Activated naive CD4-positive, alpha-beta T cell treated with anti-CD3 and anti-CD28 coated beads, Interleukin-2, amount 50 U/mL, for 24 hours (primary cell): ENCODE results near the gene SYTL5.

ENCODE experiments used
- H3K27ac Mint-ChIP-seq: one replicate; pipeline ENCODE4 v1.8.0; 2021; ENCODE audit warnings: mild to moderate bottlenecking, mixed read lengths
- H3K27me3 Mint-ChIP-seq: one replicate; pipeline ENCODE4 v1.8.0; 2021; ENCODE audit warnings: mixed read lengths
- H3K36me3 Mint-ChIP-seq: one replicate; pipeline ENCODE4 v1.8.0; 2021; ENCODE audit warnings: mixed read lengths
- H3K4me1 Mint-ChIP-seq: one replicate; pipeline ENCODE4 v1.8.0; 2021; ENCODE audit warnings: mixed read lengths
- H3K4me3 Mint-ChIP-seq: one replicate; pipeline ENCODE4 v1.8.0; 2021; ENCODE audit warnings: mild to moderate bottlenecking, mixed read lengths
- H3K9me3 Mint-ChIP-seq: one replicate; pipeline ENCODE4 v1.8.0; 2021; ENCODE audit warnings: mixed read lengths

Gene SYTL5

GRCh38 chrX:37998586-37999262, 7.6 kb upstream of the SYTL5 start:
- no peaks in the 10 kb centered on the region for H3K36me3 Mint-ChIP-seq
- no peaks in the 10 kb centered on the region for H3K9me3 Mint-ChIP-seq
- H3K4me1 Mint-ChIP-seq = no peaks in the 10 kb centered on the region
- H3K27me3 Mint-ChIP-seq = peaks cover 1% of the 10 kb centered on the region
- H3K4me3 Mint-ChIP-seq = no peak overlapping the region
- no peak overlapping the region for H3K27ac Mint-ChIP-seq

GRCh38 chrX:38000706-38001105, 5.6 kb upstream of the SYTL5 start:
- no peaks in the 10 kb centered on the region for H3K4me1 Mint-ChIP-seq
- H3K36me3 Mint-ChIP-seq = no peaks in the 10 kb centered on the region
- no peak overlapping the region for H3K4me3 Mint-ChIP-seq
- H3K27ac Mint-ChIP-seq = no peak overlapping the region
- H3K27me3 Mint-ChIP-seq = peaks cover 2% of the 10 kb centered on the region
- peaks cover 6% of the 10 kb centered on the region for H3K9me3 Mint-ChIP-seq

GRCh38 chrX:38004046-38004445, 2.3 kb upstream of the SYTL5 start:
- no peak overlapping the region for H3K27ac Mint-ChIP-seq
- no peaks in the 10 kb centered on the region for H3K4me1 Mint-ChIP-seq
- H3K27me3 Mint-ChIP-seq = peaks cover 4% of the 10 kb centered on the region
- H3K4me3 Mint-ChIP-seq = no peak overlapping the region
- no peaks in the 10 kb centered on the region for H3K36me3 Mint-ChIP-seq
- H3K9me3 Mint-ChIP-seq = peaks cover 6% of the 10 kb centered on the region

- peaks cover 6% of the 10 kb centered on the region for H3K27me3 Mint-ChIP-seq
- no peak overlapping the region for H3K27ac Mint-ChIP-seq
- H3K4me3 Mint-ChIP-seq = no peak overlapping the region
- no peaks in the 10 kb centered on the region for H3K36me3 Mint-ChIP-seq
- H3K9me3 Mint-ChIP-seq = peaks cover 6% of the 10 kb centered on the region
- H3K4me1 Mint-ChIP-seq = no peaks in the 10 kb centered on the region
Observed at GRCh38 chrX:38006778-38007177, 425 bp downstream of the SYTL5 start.

- Mint-ChIP-seq H3K36me3 (no peaks in the 10 kb centered on the region), H3K27ac (no peak overlapping the region)
Observed at GRCh38 chrX:38008658-38009057, 2.3 kb downstream of the SYTL5 start.

GRCh38 chrX:38009641-38010040, 3.3 kb downstream of the SYTL5 start:
- Mint-ChIP-seq H3K27ac (no peak overlapping the region), H3K36me3 (no peaks in the 10 kb centered on the region), H3K9me3 (no peaks in the 10 kb centered on the region), H3K4me3 (no peak overlapping the region), H3K27me3 (peaks cover 6% of the 10 kb centered on the region), H3K4me1 (no peaks in the 10 kb centered on the region)

More at GRCh38 chrX:38008658-38009057, 2.3 kb downstream of the SYTL5 start:
- peaks cover 6% of the 10 kb centered on the region for H3K9me3 Mint-ChIP-seq
- no peak overlapping the region for H3K4me3 Mint-ChIP-seq
- H3K27me3 Mint-ChIP-seq = peaks cover 6% of the 10 kb centered on the region
- no peaks in the 10 kb centered on the region for H3K4me1 Mint-ChIP-seq

- H3K36me3 Mint-ChIP-seq = no peaks in the 10 kb centered on the region
Observed at GRCh38 chrX:38018766-38019425, 12.5 kb downstream of the SYTL5 start.

GRCh38 chrX:38028300-38028699, 21.9 kb downstream of the SYTL5 start:
- Mint-ChIP-seq H3K9me3 (no peaks in the 10 kb centered on the region), H3K27ac (no peak overlapping the region), H3K4me3 (no peak overlapping the region), H3K4me1 (no peaks in the 10 kb centered on the region), H3K27me3 (peaks cover 7% of the 10 kb centered on the region), H3K36me3 (no peaks in the 10 kb centered on the region)

More at GRCh38 chrX:38018766-38019425, 12.5 kb downstream of the SYTL5 start:
- no peaks in the 10 kb centered on the region for H3K4me1 Mint-ChIP-seq
- H3K27ac Mint-ChIP-seq = no peak overlapping the region
- H3K27me3 Mint-ChIP-seq = no peaks in the 10 kb centered on the region
- H3K9me3 Mint-ChIP-seq = no peaks in the 10 kb centered on the region
- H3K4me3 Mint-ChIP-seq = no peak overlapping the region

- H3K27me3 Mint-ChIP-seq = peaks cover 3% of the 10 kb centered on the region
- no peak overlapping the region for H3K4me3 Mint-ChIP-seq
- no peaks in the 10 kb centered on the region for H3K9me3 Mint-ChIP-seq
- H3K27ac Mint-ChIP-seq = no peak overlapping the region
- no peaks in the 10 kb centered on the region for H3K4me1 Mint-ChIP-seq
- H3K36me3 Mint-ChIP-seq = no peaks in the 10 kb centered on the region
Observed at GRCh38 chrX:38036466-38036865, 30.1 kb downstream of the SYTL5 start.

GRCh38 chrX:38038501-38038900, 32.1 kb downstream of the SYTL5 start:
- Mint-ChIP-seq H3K27me3 (no peaks in the 10 kb centered on the region), H3K36me3 (no peaks in the 10 kb centered on the region), H3K4me3 (no peak overlapping the region), H3K4me1 (no peaks in the 10 kb centered on the region), H3K27ac (no peak overlapping the region), H3K9me3 (no peaks in the 10 kb centered on the region)

- Mint-ChIP-seq H3K4me3 (no peak overlapping the region), H3K36me3 (no peaks in the 10 kb centered on the region), H3K27me3 (no peaks in the 10 kb centered on the region), H3K27ac (no peak overlapping the region), H3K4me1 (no peaks in the 10 kb centered on the region), H3K9me3 (no peaks in the 10 kb centered on the region)
Observed at GRCh38 chrX:38041237-38041636, 34.9 kb downstream of the SYTL5 start.

GRCh38 chrX:38044701-38045100, 38.3 kb downstream of the SYTL5 start:
- Mint-ChIP-seq H3K27ac (no peak overlapping the region), H3K9me3 (no peaks in the 10 kb centered on the region), H3K27me3 (no peaks in the 10 kb centered on the region), H3K4me1 (no peaks in the 10 kb centered on the region), H3K4me3 (no peak overlapping the region), H3K36me3 (peaks cover 1% of the 10 kb centered on the region)

GRCh38 chrX:38045538-38046096, 39.3 kb downstream of the SYTL5 start:
- Mint-ChIP-seq H3K27ac (no peak overlapping the region), H3K4me3 (no peak overlapping the region), H3K9me3 (no peaks in the 10 kb centered on the region), H3K4me1 (no peaks in the 10 kb centered on the region), H3K36me3 (peaks cover 1% of the 10 kb centered on the region), H3K27me3 (no peaks in the 10 kb centered on the region)

GRCh38 chrX:38048886-38049285, 42.5 kb downstream of the SYTL5 start:
- Mint-ChIP-seq H3K27ac (no peak overlapping the region), H3K27me3 (no peaks in the 10 kb centered on the region), H3K36me3 (peaks cover 1% of the 10 kb centered on the region), H3K4me3 (no peak overlapping the region), H3K4me1 (no peaks in the 10 kb centered on the region), H3K9me3 (no peaks in the 10 kb centered on the region)

GRCh38 chrX:38050806-38051205, 44.5 kb downstream of the SYTL5 start:
- Mint-ChIP-seq H3K27me3 (peaks cover 2% of the 10 kb centered on the region), H3K4me3 (no peak overlapping the region), H3K36me3 (peaks cover 1% of the 10 kb centered on the region), H3K4me1 (no peaks in the 10 kb centered on the region), H3K9me3 (no peaks in the 10 kb centered on the region), H3K27ac (no peak overlapping the region)

- Mint-ChIP-seq H3K36me3 (peaks cover 1% of the 10 kb centered on the region), H3K4me1 (no peaks in the 10 kb centered on the region), H3K27me3 (peaks cover 2% of the 10 kb centered on the region), H3K4me3 (no peak overlapping the region), H3K27ac (no peak overlapping the region), H3K9me3 (no peaks in the 10 kb centered on the region)
Observed at GRCh38 chrX:38052096-38052495, 45.7 kb downstream of the SYTL5 start.
